IMR-90 (cell line): ENCODE measurements around the gene IL12RB2. TPM values are rescaled to one million over a fixed set of nuclear protein-coding genes. Genes with fewer than 3 reads are reported as not detected.

Experiments
- ATAC-seq: fragments of 200-7000 bp; cut with Tn5 transposase; 2 replicates; pipeline ENCODE4 v1.9.1; 2020; ENCODE audit warnings: low read depth, mild to moderate bottlenecking, moderate library complexity
- BruUV-seq: library from RNA; stranded (reverse); fragments of 400-500 nt; replicated peaks from 2 replicates; lab custom pipeline; 2021; lab: Mats Ljungman, UMichigan
- CTCF ChIA-PET: fragments of 300-600 bp; formaldehyde crosslinking; extraction: SDS; loops from one replicate; lab custom pipeline; 2021; ENCODE audit warnings: antibody characterized with exemption; lab: Yijun Ruan, JAX
- POLR2A ChIA-PET: fragments of 300-600 bp; sonication (Branson Sonifier 250); formaldehyde crosslinking; loops from one replicate; lab custom pipeline; 2022; ENCODE audit warnings: antibody characterized with exemption; ENCODE audit not compliant: unreplicated experiment; lab: Charles Lee
- DNase-seq: peaks from one replicate; pipeline ENCODE4 v3.0.0; 2013
- H2AFZ ChIP-seq: replicated peaks from 2 replicates; pipeline ENCODE3; 2013; ENCODE audit warnings: low read length, mild to moderate bottlenecking; ENCODE audit not compliant: poor library complexity
- H2AK5ac ChIP-seq: 2 replicates; pipeline ENCODE4 v1.6.1; 2013; ENCODE audit warnings: low read depth, low read length, inconsistent platforms
- H2AK9ac ChIP-seq: replicated peaks from 2 replicates; pipeline ENCODE3; 2013; ENCODE audit warnings: mild to moderate bottlenecking, low read depth, low read length, moderate library complexity; ENCODE audit not compliant: poor library complexity
- H2BK120ac ChIP-seq: 2 replicates; pipeline ENCODE4 v1.6.1; 2013; ENCODE audit warnings: low read depth, low read length, inconsistent platforms
- H2BK15ac ChIP-seq: 3 replicates; pipeline ENCODE4 v1.6.1; 2013; ENCODE audit warnings: low read depth, low read length, inconsistent platforms
- H2BK20ac ChIP-seq: 2 replicates; pipeline ENCODE4 v1.6.1; 2013; ENCODE audit warnings: low read depth, mild to moderate bottlenecking, inconsistent platforms, low read length, moderate library complexity
- H2BK5ac ChIP-seq: 2 replicates; pipeline ENCODE4 v1.6.1; 2013; ENCODE audit warnings: mild to moderate bottlenecking, low read depth, low read length, inconsistent platforms; ENCODE audit not compliant: poor library complexity, severe bottlenecking
- H3K14ac ChIP-seq: replicated peaks from 2 replicates; pipeline ENCODE4 v1.6.1; 2013; ENCODE audit warnings: low read depth, low read length, inconsistent platforms
- H3K18ac ChIP-seq: 2 replicates; pipeline ENCODE4 v1.6.1; 2013; ENCODE audit warnings: low read depth, low read length, control low read depth
- H3K23ac ChIP-seq: 2 replicates; pipeline ENCODE4 v1.6.1; 2013; ENCODE audit warnings: low read depth, low read length, inconsistent platforms
- H3K27ac ChIP-seq: 2 replicates; pipeline ENCODE4 v1.5.1; 2013; ENCODE audit warnings: mild to moderate bottlenecking, control low read depth, low read length; ENCODE audit not compliant: insufficient read depth
- H3K27me3 ChIP-seq: 2 replicates; pipeline ENCODE4 v1.6.1; 2013; ENCODE audit warnings: low read length; ENCODE audit not compliant: control insufficient read depth, insufficient read depth
- H3K36me3 ChIP-seq: 2 replicates; pipeline ENCODE4 v1.6.1; 2013; ENCODE audit warnings: low read length, mixed read lengths; ENCODE audit not compliant: control insufficient read depth, insufficient read depth
- H3K4ac ChIP-seq: 2 replicates; pipeline ENCODE4 v1.6.1; 2013; ENCODE audit warnings: low read depth, low read length, inconsistent platforms
- H3K4me1 ChIP-seq: 2 replicates; pipeline ENCODE4 v1.6.1; 2013; ENCODE audit warnings: low read length, mixed read lengths; ENCODE audit not compliant: control insufficient read depth, insufficient read depth
- H3K4me2 ChIP-seq: 2 replicates; pipeline ENCODE4 v1.6.1; 2013; ENCODE audit warnings: low read depth, mild to moderate bottlenecking, control low read depth, low read length, moderate library complexity
- H3K4me3 ChIP-seq: 2 replicates; pipeline ENCODE4 v1.5.1; 2013; ENCODE audit warnings: low read depth, mild to moderate bottlenecking, control low read depth, low read length, moderate library complexity; ENCODE audit not compliant: insufficient read depth
- H3K56ac ChIP-seq: 2 replicates; pipeline ENCODE4 v1.6.1; 2013; ENCODE audit warnings: low read length, inconsistent platforms; ENCODE audit not compliant: insufficient read depth; ENCODE audit errors: extremely low read depth
- H3K79me1 ChIP-seq, 2 experiments: 2 replicates each; pipeline ENCODE4 v1.6.1; 2013; ENCODE audit warnings: low read length in 2 of 2, inconsistent platforms in 1 of 2, low read depth in 1 of 2
- H3K9ac ChIP-seq: 2 replicates; pipeline ENCODE4 v1.6.1; 2013; ENCODE audit warnings: low read depth, low read length, control low read depth
- H3K9me1 ChIP-seq: 2 replicates; pipeline ENCODE4 v1.6.1; 2013; ENCODE audit warnings: low read length, inconsistent platforms; ENCODE audit not compliant: insufficient read depth
- H3K9me3 ChIP-seq: 2 replicates; pipeline ENCODE4 v1.6.1; 2013; ENCODE audit warnings: low read length; ENCODE audit not compliant: control insufficient read depth, insufficient read depth
- H4K20me1 ChIP-seq: 2 replicates; pipeline ENCODE4 v1.6.1; 2013; ENCODE audit warnings: low read length, inconsistent platforms; ENCODE audit not compliant: insufficient read depth
- H4K5ac ChIP-seq: 2 replicates; pipeline ENCODE4 v1.6.1; 2013; ENCODE audit warnings: mild to moderate bottlenecking, low read depth, low read length, control low read depth
- H4K8ac ChIP-seq, 2 experiments: 2 replicates each; pipeline ENCODE4 v1.6.1; 2013; ENCODE audit warnings: low read depth in 2 of 2, low read length in 2 of 2, control low read depth in 1 of 2, inconsistent platforms in 1 of 2
- H4K91ac ChIP-seq: 2 replicates; pipeline ENCODE4 v1.6.1; 2013; ENCODE audit warnings: low read depth, low read length, inconsistent platforms; ENCODE audit not compliant: insufficient read depth
- BHLHE40 ChIP-seq: fragments of 150-350 bp; IDR thresholded peaks from 2 replicates; pipeline ENCODE4 v1.6.1; 2016; ENCODE audit warnings: mild to moderate bottlenecking, low read depth, low read length
- ELK1 ChIP-seq: fragments of 150-350 bp; IDR thresholded peaks from 2 replicates; pipeline ENCODE4 v1.6.1; 2016; ENCODE audit warnings: low read depth, mild to moderate bottlenecking, low read length, moderate library complexity, borderline replicate concordance
- POLR2A ChIP-seq: IDR thresholded peaks from 2 replicates; pipeline ENCODE4 v1.6.1; 2012; ENCODE audit warnings: mild to moderate bottlenecking, low read depth, low read length
- WGBS, 2 experiments: methylation state at CpG; one replicate each; pipeline versions ENCODE4 v1.1.5 to v1.1.7; 2013; ENCODE audit warnings: missing lambda C conversion rate in 2 of 2; ENCODE audit not compliant: insufficient read length in 1 of 2; ENCODE audit errors: extremely low coverage in 2 of 2; 5-methylcytosine and 5-hydroxymethylcytosine counted together
- dilution Hi-C: fragments of 300-500 bp; cut with HindIII; formaldehyde crosslinking; loops from one replicate; pipeline ENCODE4 v1.14.3; 2018; ENCODE audit warnings: low sequenced_read_pairs; ENCODE audit not compliant: unreplicated experiment
- in situ Hi-C: fragments of 300-500 bp; cut with MboI; formaldehyde crosslinking; loops from 3 replicates; pipeline ENCODE4 v1.14.3; 2019; ENCODE audit warnings: low sequenced_read_pairs, inconsistent platforms, mixed read lengths
- intact Hi-C: fragments of 100-400 bp; cut with micrococcal nuclease; formaldehyde crosslinking; loops from 2 replicates; pipeline ENCODE4 v1.10.0; 2022
- polyA plus RNA-seq, 3 experiments: library from polyadenylated mRNA; depleted of rRNA; stranded (reverse); fragments of >200 nt; gene quantifications; 2 replicates each; pipeline ENCODE4 v1.2.3, GENCODE V29; 2012; ENCODE audit warnings: low replicate concordance in 1 of 3
- total RNA-seq: library from RNA; depleted of rRNA; stranded (reverse); fragments of >200 nt; gene quantifications from 2 replicates; pipeline ENCODE4 v1.2.3, GENCODE V29; 2012
- TF ChIP-seq, protein P1 (sequence below): conservative IDR thresholded peaks from 2 replicates; pipeline ENCODE4 v1.5.1; 2012; ENCODE audit warnings: mild to moderate bottlenecking, low read depth, low read length, improper control_type of control experiment

The IL12RB2 gene
- total and polyA plus RNA-seq, 2 of the 4 experiments (the other 2 are of a cell fraction), result not detected

GRCh38 chr1:67414574-67414973 lies 106.9 kb downstream of the IL12RB2 start:
- H3K9me3 ChIP-seq, result no peaks in the 10 kb centered on the region
- no peak overlapping the region for H2AK5ac ChIP-seq
- peaks cover 37% of the 10 kb centered on the region for H3K36me3 ChIP-seq
- no peak overlapping the region for H3K18ac ChIP-seq
- intact Hi-C loops, result no loop called here
- H2AK9ac ChIP-seq, result no peak overlapping the region
- in situ Hi-C loops, result loop anchor here (25.0 kb wide), 1 partner anchor 348 kb away; no protein-coding TSS in a partner anchor
- dilution Hi-C loops, result no loop called here
- H3K9ac ChIP-seq, result no peak overlapping the region
- H3K79me1 ChIP-seq, result peaks cover 10 to 57% of the 10 kb centered on the region in 2 experiments
- H3K4ac ChIP-seq, result no peak overlapping the region
- H3K14ac ChIP-seq, result no peak overlapping the region
- no TSS peak for BruUV-seq
- H2BK5ac ChIP-seq, result no peak overlapping the region
- no peak overlapping the region for H3K4me2 ChIP-seq
- WGBS, 2 experiments, result no CpG with 5 or more reads among the region's 2 CpGs
- no peak overlapping the region for H4K91ac ChIP-seq
- TF ChIP-seq, protein P1, sequence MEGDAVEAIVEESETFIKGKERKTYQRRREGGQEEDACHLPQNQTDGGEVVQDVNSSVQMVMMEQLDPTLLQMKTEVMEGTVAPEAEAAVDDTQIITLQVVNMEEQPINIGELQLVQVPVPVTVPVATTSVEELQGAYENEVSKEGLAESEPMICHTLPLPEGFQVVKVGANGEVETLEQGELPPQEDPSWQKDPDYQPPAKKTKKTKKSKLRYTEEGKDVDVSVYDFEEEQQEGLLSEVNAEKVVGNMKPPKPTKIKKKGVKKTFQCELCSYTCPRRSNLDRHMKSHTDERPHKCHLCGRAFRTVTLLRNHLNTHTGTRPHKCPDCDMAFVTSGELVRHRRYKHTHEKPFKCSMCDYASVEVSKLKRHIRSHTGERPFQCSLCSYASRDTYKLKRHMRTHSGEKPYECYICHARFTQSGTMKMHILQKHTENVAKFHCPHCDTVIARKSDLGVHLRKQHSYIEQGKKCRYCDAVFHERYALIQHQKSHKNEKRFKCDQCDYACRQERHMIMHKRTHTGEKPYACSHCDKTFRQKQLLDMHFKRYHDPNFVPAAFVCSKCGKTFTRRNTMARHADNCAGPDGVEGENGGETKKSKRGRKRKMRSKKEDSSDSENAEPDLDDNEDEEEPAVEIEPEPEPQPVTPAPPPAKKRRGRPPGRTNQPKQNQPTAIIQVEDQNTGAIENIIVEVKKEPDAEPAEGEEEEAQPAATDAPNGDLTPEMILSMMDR, result no peak
- no peak for TF ChIP-seq POLR2A
- TF ChIP-seq BHLHE40, result no peak
- no peak for TF ChIP-seq ELK1
- no peaks in the 10 kb centered on the region for H3K27me3 ChIP-seq
- no peak overlapping the region for H2AFZ ChIP-seq
- H2BK15ac ChIP-seq, result no peak overlapping the region
- DNase-seq (no peak), ATAC-seq (no peak)
- H3K27ac ChIP-seq, result no peak overlapping the region
- no peaks in the 10 kb centered on the region; the same call in 1 of the 2 replicates for H3K9me1 ChIP-seq
- CTCF ChIA-PET, result interaction anchor here (1.5 kb wide), 1 partner anchor 11 kb away, joined by 8 read pairs; no protein-coding TSS in a partner anchor
- H4K8ac ChIP-seq, result no peak overlapping the region
- no peak overlapping the region for H4K5ac ChIP-seq
- H2BK20ac ChIP-seq, result no peak overlapping the region
- H3K4me1 ChIP-seq, result no peaks in the 10 kb centered on the region
- no peak overlapping the region for H2BK120ac ChIP-seq
- POLR2A ChIA-PET, result no interaction called here
- H3K23ac ChIP-seq, result no peak overlapping the region
- H4K20me1 ChIP-seq, result peaks cover 30% of the 10 kb centered on the region
- no peak overlapping the region for H3K56ac ChIP-seq
- no peak overlapping the region for H3K4me3 ChIP-seq
